Lung (tissue), 12 donors: ENCODE results near the gene TINAG. TPM values are rescaled to one million over a fixed set of nuclear protein-coding genes. Genes with fewer than 3 reads are reported as not detected.

Experiments
- ATAC-seq: fragments of 200-7000 bp; cut with Tn5 transposase; one replicate; pipeline ENCODE4 v1.9.1; 2020; ENCODE audit warnings: moderate number of reproducible peaks; ENCODE audit not compliant: insufficient read depth, low FRiP score
- DNase-seq, 3 donors: peaks; one replicate each; pipeline ENCODE4 v3.0.0-alpha.2; 2013 to 2017
- H3K27ac ChIP-seq, 2 donors: one replicate each; pipeline ENCODE4 v1.5.1; 2013; ENCODE audit warnings: mild to moderate bottlenecking in 2 of 2, moderate library complexity in 2 of 2, control low read depth in 1 of 2, inconsistent platforms in 1 of 2, low read depth in 1 of 2, low read length in 1 of 2
- H3K27me3 ChIP-seq, 3 donors: one replicate each; pipeline ENCODE4 v1.5.1; 2013; ENCODE audit warnings: low read length in 2 of 3; ENCODE audit not compliant: control insufficient read depth in 3 of 3, insufficient read depth in 3 of 3
- H3K36me3 ChIP-seq, 4 donors: one replicate each; pipeline ENCODE4 v1.5.1; 2013; ENCODE audit warnings: low read length in 4 of 4, mild to moderate bottlenecking in 1 of 4, moderate library complexity in 1 of 4; ENCODE audit not compliant: control insufficient read depth in 4 of 4, insufficient read depth in 4 of 4
- H3K4me1 ChIP-seq, 5 donors: one replicate each; pipeline ENCODE4 v1.5.1; 2013; ENCODE audit warnings: low read length in 5 of 5, mild to moderate bottlenecking in 2 of 5, moderate library complexity in 1 of 5; ENCODE audit not compliant: control insufficient read depth in 5 of 5, insufficient read depth in 5 of 5
- H3K4me3 ChIP-seq: one replicate; pipeline ENCODE4 v1.5.1; 2013; ENCODE audit warnings: mild to moderate bottlenecking, control low read depth, moderate library complexity
- H3K9ac ChIP-seq, 2 donors: one replicate each; pipeline ENCODE4 v1.5.1; 2013; ENCODE audit warnings: low read length in 2 of 2, control low read depth in 1 of 2; ENCODE audit not compliant: insufficient read depth in 1 of 2
- H3K9me3 ChIP-seq, 4 donors: one replicate each; pipeline ENCODE4 v1.5.1; 2013; ENCODE audit warnings: low read length in 3 of 4, mild to moderate bottlenecking in 1 of 4, moderate library complexity in 1 of 4; ENCODE audit not compliant: control insufficient read depth in 4 of 4, insufficient read depth in 3 of 4
- CTCF ChIP-seq: IDR thresholded peaks from 2 replicates; pipeline ENCODE4 v1.5.1; 2012; ENCODE audit warnings: mild to moderate bottlenecking; ENCODE audit errors: control extremely low read depth, extremely low read depth
- WGBS, 2 donors: extraction: QIAGEN DNeasy Blood & Tissue Kit; methylation state at CpG; one replicate each; pipeline ENCODE4 v1.1.7; 2013; 5-methylcytosine and 5-hydroxymethylcytosine counted together
- polyA plus RNA-seq, 2 donors: library from polyadenylated mRNA; stranded (reverse); fragments of 200-250 nt; gene quantifications; one replicate each; pipeline ENCODE4 v1.2.1, GENCODE V29; 2013
- total RNA-seq, 2 donors: library from RNA; depleted of rRNA in 1 of 2; stranded (reverse); fragments of >200 nt in 1 of 2; gene quantifications; one replicate each; pipeline ENCODE4 v1.2.1, GENCODE V29; 2014 to 2021
- donor health status: control.
- donor health status: control.
- donor health status: Bipolar disorder and iron deficiency.
- donor health status: healthy.
- donor health status: DM: yes; HTN: yes; CAD: no.

The TINAG gene
- total and polyA plus RNA-seq, 4 donors, result not detected

- Histone ChIP-seq H3K36me3 (no peaks in the 10 kb centered on the region), H3K4me1 (no peaks in the 10 kb centered on the region), H3K4me3 (no peak overlapping the region), H3K9ac (no peak overlapping the region), H3K9me3 (no peaks in the 10 kb centered on the region), H3K27me3 (no peaks in the 10 kb centered on the region), H3K27ac (no peak overlapping the region)
- ATAC-seq (no peak), DNase-seq (no peak)
- TF ChIP-seq CTCF, result no peak
- WGBS, 2 donors, result 88 to 89% methylated on average over 1 of the region's 1 CpG
Observed at GRCh38 chr6:54310377-54311152, 2.3 kb downstream of the TINAG start.

- no peak overlapping the region for H3K4me3 ChIP-seq
- no peaks in the 10 kb centered on the region for H3K4me1 ChIP-seq
- H3K9ac ChIP-seq, result no peak overlapping the region
- WGBS, 2 donors, result 76 to 89% methylated on average over 4 of the region's 4 CpGs
- H3K36me3 ChIP-seq, result no peaks in the 10 kb centered on the region
- no peaks in the 10 kb centered on the region for H3K9me3 ChIP-seq
- no peak overlapping the region for H3K27ac ChIP-seq
- no peak for DNase-seq
- H3K27me3 ChIP-seq, result no peaks in the 10 kb centered on the region
- ATAC-seq, result no peak
- no peak for TF ChIP-seq CTCF
Observed at GRCh38 chr6:54315656-54316055, 7.4 kb downstream of the TINAG start.

- H3K27ac ChIP-seq, result no peak overlapping the region
- peak in 1 of 3 donors; percentile 13 for DNase-seq
- no peaks in the 10 kb centered on the region for H3K36me3 ChIP-seq
- H3K9ac ChIP-seq, result no peak overlapping the region
- H3K4me1 ChIP-seq, result no peaks in the 10 kb centered on the region
- no peak for TF ChIP-seq CTCF
- no peaks in the 10 kb centered on the region for H3K27me3 ChIP-seq
- no peaks in the 10 kb centered on the region for H3K9me3 ChIP-seq
- H3K4me3 ChIP-seq, result no peak overlapping the region
- ATAC-seq, result no peak
- 67 to 83% methylated on average over 1 of the region's 1 CpG for WGBS, 2 donors
Observed at GRCh38 chr6:54320871-54321270, 12.6 kb downstream of the TINAG start.
